Lower leg skin (tissue), 4 donors: ENCODE measurements around the gene PLS1. TPM values are rescaled to one million over a fixed set of nuclear protein-coding genes. Genes with fewer than 3 reads are reported as not detected.
"Not testable (repeated sequence)": the region's sequence is repeated elsewhere in the genome, so short reads cannot be mapped to it uniquely, and the experiment has no call there.

Source experiments
- DNase-seq, 2 donors: peaks; one replicate each; pipeline ENCODE4 v3.0.0-alpha.2; 2019; ENCODE audit warnings: low spot score in 2 of 2
- H3K4me3 ChIP-seq: fragments of 200-600 bp; sonication (generic); 2 replicates; pipeline ENCODE4 v1.5.1; 2017; ENCODE audit warnings: mild to moderate bottlenecking, low read depth; ENCODE audit not compliant: poor library complexity, severe bottlenecking
- CTCF ChIP-seq, 3 donors: fragments of 450-650 bp; IDR thresholded peaks; one replicate each; pipeline ENCODE4 v1.5.1; 2016; ENCODE audit warnings: antibody characterized with exemption in 3 of 3, mild to moderate bottlenecking in 3 of 3, moderate library complexity in 2 of 3
- POLR2A ChIP-seq, 2 donors: fragments of 450-650 bp; IDR thresholded peaks; one replicate each; pipeline ENCODE4 v1.6.1; 2016 to 2017; ENCODE audit warnings: antibody characterized with exemption in 2 of 2, mild to moderate bottlenecking in 1 of 2, moderate library complexity in 1 of 2
- WGBS, 2 donors: methylation state at CpG; one replicate each; pipeline ENCODE4 v1.1.5; 2018; 5-methylcytosine and 5-hydroxymethylcytosine counted together
- intact Hi-C: fragments of 100-400 bp; cut with DNase I; formaldehyde crosslinking; loops from one replicate; pipeline ENCODE4 v1.15.0; 2023; ENCODE audit warnings: low total_unique reads
- total RNA-seq, 4 donors: library from RNA; depleted of rRNA; stranded (reverse); fragments of >200 nt; gene quantifications; one replicate each; pipeline ENCODE4 v1.1.0, GENCODE V29; 2016

Gene PLS1
- total RNA-seq, 4 donors from 2014 or later, result 6.1 to 8.6 (median 6.9) TPM

GRCh38 chr3:142566096-142566495, 30.1 kb upstream of the PLS1 start:
- intact Hi-C loops, result no loop called here
- no peak for TF ChIP-seq CTCF (IDR thresholded peaks at IDR 0.05)
- TF ChIP-seq POLR2A (IDR thresholded peaks at IDR 0.05), result no peak
- no peak overlapping the region for H3K4me3 ChIP-seq
- WGBS, 2 donors, result 83 to 86% methylated on average over 3 of the region's 3 CpGs
- no peak for DNase-seq

- DNase-seq, result no peak
- no peak overlapping the region for H3K4me3 ChIP-seq
- intact Hi-C loops, result no loop called here
- TF ChIP-seq POLR2A (IDR thresholded peaks at IDR 0.05), result no peak
- TF ChIP-seq CTCF (IDR thresholded peaks at IDR 0.05), result no peak
- 70 to 82% methylated on average over 13 to 21 of the region's 21 CpGs for WGBS, 2 donors
Observed at GRCh38 chr3:142568393-142569017, 27.7 kb upstream of the PLS1 start.

- H3K4me3 ChIP-seq, DNase-seq, intact Hi-C loops: not testable (repeated sequence)
- 85 to 98% methylated on average over 3 of the region's 3 CpGs for WGBS, 2 donors
Observed at GRCh38 chr3:142569422-142569821, 26.8 kb upstream of the PLS1 start.

GRCh38 chr3:142574223-142574622, 22.0 kb upstream of the PLS1 start:
- intact Hi-C loops, H3K4me3 ChIP-seq, DNase-seq: not testable (repeated sequence)
- WGBS, 2 donors, result 89 to 93% methylated on average over 3 of the region's 3 CpGs

- TF ChIP-seq POLR2A (IDR thresholded peaks at IDR 0.05) (no peak), CTCF (IDR thresholded peaks at IDR 0.05) (no peak)
- H3K4me3 ChIP-seq, result no peak overlapping the region
- 53 to 57% methylated on average over 1 of the region's 1 CpG for WGBS, 2 donors
- intact Hi-C loops, result no loop called here
- DNase-seq, result no peak
Observed at GRCh38 chr3:142574665-142575064, 21.5 kb upstream of the PLS1 start.

- TF ChIP-seq CTCF (IDR thresholded peaks at IDR 0.05) (no peak), POLR2A (IDR thresholded peaks at IDR 0.05) (no peak)
- H3K4me3 ChIP-seq, result no peak overlapping the region
- intact Hi-C loops, result no loop called here
- no peak for DNase-seq
Observed at GRCh38 chr3:142576792-142577191, 19.4 kb upstream of the PLS1 start.

- no peak for DNase-seq
- H3K4me3 ChIP-seq, result peak overlapping the region; percentile 98
- 9 to 12% methylated on average over 12 of the region's 12 CpGs for WGBS, 2 donors
- intact Hi-C loops, result no loop called here
- no peak for TF ChIP-seq POLR2A (IDR thresholded peaks at IDR 0.05)
- TF ChIP-seq CTCF (IDR thresholded peaks at IDR 0.05), result no peak
Observed at GRCh38 chr3:142577696-142578328, 18.4 kb upstream of the PLS1 start.
